ENCODE data around the gene CIT. TPM values are rescaled to one million over a fixed set of nuclear protein-coding genes. Genes with fewer than 3 reads are reported as not detected.

Gene CIT
- total and polyA plus RNA-seq, 10 of the 15 experiments (the other 5 are each of a cell fraction or from before 2014, with no cell fraction given), result 1.0 to 38.2 (median 14.9) TPM

- RAD21 ChIA-PET (ENCODE audit: unreplicated experiment), result no interaction called here
- WGBS (ENCODE audit: insufficient coverage, insufficient replicate concordance, low lambda C conversion rate, missing lambda C conversion rate), result 83% methylated on average over 4 of the region's 4 CpGs
These were observed 118.4 kb downstream of the CIT start for GRCh38 chr12:119758722-119759121.

More at GRCh38 chr12:119758722-119759121, 118.4 kb downstream of the CIT start:
- Histone ChIP-seq H4K20me1 (ENCODE audit: control insufficient read depth, insufficient read depth) (no peaks in the 10 kb centered on the region), H3K27me3 (replicated peaks in 1 of 2; ENCODE audit: control insufficient read depth in 2 of 2, insufficient read depth in 2 of 2, low read length in 1 of 2) (no peaks in the 10 kb centered on the region), H3K79me2 (ENCODE audit: control insufficient read depth, insufficient read depth, low read length) (no peaks in the 10 kb centered on the region), H3K4me1 (ENCODE audit: control insufficient read depth, insufficient read depth, low read length) (no peaks in the 10 kb centered on the region), H3K4me3 (no peak overlapping the region), H3K9me3 (replicated peaks; ENCODE audit: control insufficient read depth, insufficient read depth, low read length) (no peaks in the 10 kb centered on the region), H3K27ac (ENCODE audit: control insufficient read depth, insufficient read depth) (no peak overlapping the region), H3K36me3 (ENCODE audit: control insufficient read depth in 2 of 2, insufficient read depth in 2 of 2, low read length in 1 of 2) (peaks cover 8 to 10% of the 10 kb centered on the region in 2 experiments), H3K4me2 (ENCODE audit: control insufficient read depth, insufficient read depth) (no peak overlapping the region), H3K9ac (ENCODE audit: control insufficient read depth, insufficient read depth, low read length) (no peak overlapping the region), H2AFZ (ENCODE audit: control insufficient read depth, low read depth, low read length) (no peak overlapping the region)
- ChIA-PET SMC1A (ENCODE audit: uncharacterized antibody, unreplicated experiment) (no interaction called here), CTCF (interaction anchor here (1.2 kb wide), 1 partner anchor 22 kb away, joined by 3 read pairs; no protein-coding TSS in a partner anchor), POLR2A (no interaction called here)
- no TSS peak for BruUV-seq (replicated peaks)
- no peak for ATAC-seq
- TF ChIP-seq SUPT20H (IDR thresholded peaks at IDR 0.05; ENCODE audit: borderline replicate concordance, control insufficient read depth, low read depth, low read length) (no peak), ZNF217 (IDR thresholded peaks at IDR 0.05) (no peak), IKZF2 (IDR thresholded peaks at IDR 0.05) (no peak), SMC3 (IDR thresholded peaks at IDR 0.05; ENCODE audit: borderline replicate concordance, low read length) (no peak), STAT3 (IDR thresholded peaks at IDR 0.05; ENCODE audit: low read depth, low read length) (no peak), HDGF (IDR thresholded peaks at IDR 0.05) (no peak), PAX5 (IDR thresholded peaks at IDR 0.05; ENCODE audit: borderline replicate concordance, low read depth, low read length) (no peak), SMARCA5 (IDR thresholded peaks at IDR 0.05) (no peak), KLF5 (IDR thresholded peaks at IDR 0.05; ENCODE audit: partially characterized antibody) (no peak), ASH2L (IDR thresholded peaks at IDR 0.05; ENCODE audit: borderline replicate concordance, low read depth) (no peak), IRF4 (IDR thresholded peaks at IDR 0.05; ENCODE audit: low read depth, low read length) (no peak), CEBPB (IDR thresholded peaks at IDR 0.05; ENCODE audit: borderline replicate concordance in 1 of 2, low read depth in 2 of 2, low read length in 2 of 2) (no peak), SUZ12 (IDR thresholded peaks at IDR 0.05; ENCODE audit: unreplicated experiment) (no peak), ELK1 (IDR thresholded peaks at IDR 0.05; ENCODE audit: low read depth, low read length) (no peak), CREB1 (IDR thresholded peaks at IDR 0.05; ENCODE audit: low read depth) (no peak), CBFB (IDR thresholded peaks at IDR 0.05; ENCODE audit: low read depth) (no peak)
- TF ChIP-seq, protein P1, sequence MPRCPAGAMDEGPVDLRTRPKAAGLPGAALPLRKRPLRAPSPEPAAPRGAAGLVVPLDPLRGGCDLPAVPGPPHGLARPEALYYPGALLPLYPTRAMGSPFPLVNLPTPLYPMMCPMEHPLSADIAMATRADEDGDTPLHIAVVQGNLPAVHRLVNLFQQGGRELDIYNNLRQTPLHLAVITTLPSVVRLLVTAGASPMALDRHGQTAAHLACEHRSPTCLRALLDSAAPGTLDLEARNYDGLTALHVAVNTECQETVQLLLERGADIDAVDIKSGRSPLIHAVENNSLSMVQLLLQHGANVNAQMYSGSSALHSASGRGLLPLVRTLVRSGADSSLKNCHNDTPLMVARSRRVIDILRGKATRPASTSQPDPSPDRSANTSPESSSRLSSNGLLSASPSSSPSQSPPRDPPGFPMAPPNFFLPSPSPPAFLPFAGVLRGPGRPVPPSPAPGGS (IDR thresholded peaks at IDR 0.05; ENCODE audit: borderline replicate concordance, insufficient read depth, low read depth, low read length, poor library complexity, severe bottlenecking), result no peak
- TF ChIP-seq, protein P2, sequence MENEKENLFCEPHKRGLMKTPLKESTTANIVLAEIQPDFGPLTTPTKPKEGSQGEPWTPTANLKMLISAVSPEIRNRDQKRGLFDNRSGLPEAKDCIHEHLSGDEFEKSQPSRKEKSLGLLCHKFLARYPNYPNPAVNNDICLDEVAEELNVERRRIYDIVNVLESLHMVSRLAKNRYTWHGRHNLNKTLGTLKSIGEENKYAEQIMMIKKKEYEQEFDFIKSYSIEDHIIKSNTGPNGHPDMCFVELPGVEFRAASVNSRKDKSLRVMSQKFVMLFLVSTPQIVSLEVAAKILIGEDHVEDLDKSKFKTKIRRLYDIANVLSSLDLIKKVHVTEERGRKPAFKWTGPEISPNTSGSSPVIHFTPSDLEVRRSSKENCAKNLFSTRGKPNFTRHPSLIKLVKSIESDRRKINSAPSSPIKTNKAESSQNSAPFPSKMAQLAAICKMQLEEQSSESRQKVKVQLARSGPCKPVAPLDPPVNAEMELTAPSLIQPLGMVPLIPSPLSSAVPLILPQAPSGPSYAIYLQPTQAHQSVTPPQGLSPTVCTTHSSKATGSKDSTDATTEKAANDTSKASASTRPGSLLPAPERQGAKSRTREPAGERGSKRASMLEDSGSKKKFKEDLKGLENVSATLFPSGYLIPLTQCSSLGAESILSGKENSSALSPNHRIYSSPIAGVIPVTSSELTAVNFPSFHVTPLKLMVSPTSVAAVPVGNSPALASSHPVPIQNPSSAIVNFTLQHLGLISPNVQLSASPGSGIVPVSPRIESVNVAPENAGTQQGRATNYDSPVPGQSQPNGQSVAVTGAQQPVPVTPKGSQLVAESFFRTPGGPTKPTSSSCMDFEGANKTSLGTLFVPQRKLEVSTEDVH (IDR thresholded peaks at IDR 0.05; ENCODE audit: low read depth, partially characterized antibody), result no peak
- FAIRE-seq, result no peak
- DNase-seq (ENCODE audit: low read depth, low spot score), result no peak
- intact Hi-C loops (cut with micrococcal nuclease; ENCODE audit: unreplicated experiment) (no loop called here), in situ Hi-C loops (cut with MboI) (no loop called here)
